BJ (cell line): ENCODE data around the gene TPBG. TPM values are rescaled to one million over a fixed set of nuclear protein-coding genes. Genes with fewer than 3 reads are reported as not detected.
"Not testable (repeated sequence)": the region's sequence is repeated elsewhere in the genome, so short reads cannot be mapped to it uniquely, and the experiment has no call there.

Experiments
- CTCF ChIA-PET: fragments of 350-600 bp; formaldehyde crosslinking; extraction: SDS; loops from one replicate; lab custom pipeline; 2021; ENCODE audit warnings: antibody characterized with exemption, inconsistent platforms; lab: Yijun Ruan, JAX
- POLR2A ChIA-PET: fragments of 300-600 bp; sonication (Branson Sonifier 250); formaldehyde crosslinking; extraction: SDS; loops from one replicate; lab custom pipeline; 2021; ENCODE audit warnings: antibody characterized with exemption; lab: Charles Lee
- DNase-seq: peaks from one replicate; pipeline ENCODE4 v3.0.0-alpha.2; 2011; ENCODE audit warnings: low read depth
- H3K27me3 ChIP-seq: 2 replicates; pipeline ENCODE4 v1.6.0; 2011; ENCODE audit warnings: low read length; ENCODE audit not compliant: control insufficient read depth, insufficient read depth
- H3K36me3 ChIP-seq: 2 replicates; pipeline ENCODE4 v1.5.1; 2011; ENCODE audit warnings: low read length; ENCODE audit not compliant: control insufficient read depth, insufficient read depth
- H3K4me3 ChIP-seq: 2 replicates; pipeline ENCODE4 v1.5.1; 2011; ENCODE audit warnings: low read depth, mild to moderate bottlenecking, control low read depth, low read length
- CTCF ChIP-seq: IDR thresholded peaks from 2 replicates; pipeline ENCODE4 v1.5.1; 2011; ENCODE audit warnings: low read depth, mild to moderate bottlenecking, control low read depth, inconsistent platforms, low read length, moderate library complexity; ENCODE audit not compliant: insufficient read depth
- polyA plus RNA-seq: library from polyadenylated mRNA; depleted of rRNA; stranded (reverse); fragments of >200 nt; gene quantifications from 2 replicates; pipeline ENCODE4 v1.2.3, GENCODE V29; 2011

TPBG gene
- polyA plus RNA-seq, 1 experiment = 101 TPM

DNA sequence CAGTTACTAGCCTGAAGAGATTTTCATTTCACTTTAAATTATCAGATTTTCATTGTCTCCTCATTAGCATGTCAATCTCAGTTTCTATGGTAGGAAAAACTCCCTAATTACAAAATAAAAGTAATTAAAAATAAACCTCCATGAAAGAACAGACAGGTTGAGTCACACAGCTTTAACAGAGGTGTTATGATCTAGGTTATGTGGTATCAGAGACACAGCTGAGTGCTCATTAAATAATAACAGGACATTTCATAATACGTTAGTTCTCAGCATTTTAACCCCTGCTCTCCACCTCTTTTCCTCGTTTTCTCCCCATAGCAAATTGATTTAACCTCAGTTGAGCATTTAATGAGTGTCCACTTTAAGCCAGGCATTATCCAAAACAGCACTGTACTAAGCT lies 21.9 kb downstream of the TPBG start:
- CTCF ChIA-PET = interaction anchor here (0.6 kb wide), 1 partner anchor 12 kb away, joined by 3 read pairs; no protein-coding TSS in a partner anchor
- Histone ChIP-seq H3K27me3 (no peaks in the 10 kb centered on the region), H3K36me3 (no peaks in the 10 kb centered on the region), H3K4me3 (no peak overlapping the region)
- POLR2A ChIA-PET = no interaction called here
- no peak for TF ChIP-seq CTCF
- DNase-seq = no peak

- Histone ChIP-seq H3K27me3 (no peaks in the 10 kb centered on the region), H3K4me3 (no peak overlapping the region), H3K36me3 (no peaks in the 10 kb centered on the region)
- DNase-seq = no peak
- ChIA-PET POLR2A (no interaction called here), CTCF (interaction anchor here (0.6 kb wide), 1 partner anchor 11 kb away, joined by 3 read pairs; no protein-coding TSS in a partner anchor)
- no peak for TF ChIP-seq CTCF
Observed at GRCh38 chr6:82385961-82386360, 22.3 kb downstream of the TPBG start.

DNA sequence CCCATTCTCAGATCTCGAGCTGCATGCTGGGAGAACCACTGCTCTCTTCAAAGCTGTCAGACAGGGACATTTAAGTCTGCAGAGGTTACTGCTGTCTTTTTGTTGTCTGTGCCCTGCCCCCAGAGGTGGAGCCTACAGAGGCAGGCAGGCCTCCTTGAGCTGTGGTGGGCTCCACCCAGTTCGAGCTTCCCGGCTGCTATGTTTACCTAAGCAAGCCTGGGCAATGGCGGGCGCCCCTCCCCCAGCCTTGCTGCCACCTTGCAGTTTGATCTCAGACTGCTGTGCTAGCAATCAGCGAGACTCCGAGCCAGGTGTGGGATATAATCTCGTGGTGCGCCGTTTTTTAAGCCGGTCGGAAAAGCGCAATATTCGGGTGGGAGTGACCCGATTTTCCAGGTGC lies 31.2 kb downstream of the TPBG start:
- POLR2A ChIA-PET, H3K27me3 ChIP-seq, DNase-seq, H3K4me3 ChIP-seq, H3K36me3 ChIP-seq, CTCF ChIA-PET: not testable (repeated sequence)

DNA sequence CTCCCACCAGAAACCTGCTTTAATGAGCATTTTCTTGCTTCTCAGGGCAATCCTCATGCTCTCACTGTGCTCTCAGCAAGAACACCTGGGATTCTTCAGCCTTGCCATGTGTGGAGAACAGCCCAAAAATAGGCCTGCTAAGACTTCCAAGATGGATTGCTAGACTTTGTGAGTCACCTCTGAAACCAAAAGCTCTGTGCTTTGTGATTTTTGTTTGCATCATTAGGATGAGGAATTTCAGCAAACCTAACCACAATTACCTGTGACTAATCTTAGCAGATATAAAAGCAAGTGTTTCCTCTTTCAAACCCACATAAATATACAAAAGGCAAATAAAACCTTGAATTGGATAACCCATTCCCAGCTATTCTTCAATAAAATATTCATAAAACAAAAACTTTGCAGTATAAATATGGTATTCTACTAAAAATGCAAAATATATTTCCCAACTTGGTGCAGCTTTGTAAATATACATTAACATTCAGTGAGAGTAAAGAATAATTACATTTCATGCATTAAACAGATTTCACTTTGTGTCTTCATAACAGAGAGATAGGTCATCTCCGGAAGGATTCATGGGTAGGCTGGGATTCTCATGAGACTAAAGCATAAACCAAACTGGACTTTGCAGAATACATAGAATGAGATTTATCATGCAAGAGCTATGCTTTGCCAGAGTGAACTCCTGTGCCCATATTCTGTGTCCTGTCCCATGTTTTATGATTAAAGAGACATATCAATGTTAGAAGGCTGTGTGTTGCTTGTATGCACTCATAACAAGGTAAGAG lies 33.5 kb downstream of the TPBG start:
- DNase-seq = peak; percentile 89
- no peak for TF ChIP-seq CTCF
- no peak overlapping the region for H3K4me3 ChIP-seq
- ChIA-PET CTCF (interaction anchor here (1.1 kb wide), 1 partner anchor 11 kb away, joined by 3 read pairs; no protein-coding TSS in a partner anchor), POLR2A (interaction anchor here (1.1 kb wide), 1 partner anchor 32 kb away, joined by 4 read pairs; no protein-coding TSS in a partner anchor)
- no peaks in the 10 kb centered on the region for H3K36me3 ChIP-seq
- H3K27me3 ChIP-seq = no peaks in the 10 kb centered on the region

DNA sequence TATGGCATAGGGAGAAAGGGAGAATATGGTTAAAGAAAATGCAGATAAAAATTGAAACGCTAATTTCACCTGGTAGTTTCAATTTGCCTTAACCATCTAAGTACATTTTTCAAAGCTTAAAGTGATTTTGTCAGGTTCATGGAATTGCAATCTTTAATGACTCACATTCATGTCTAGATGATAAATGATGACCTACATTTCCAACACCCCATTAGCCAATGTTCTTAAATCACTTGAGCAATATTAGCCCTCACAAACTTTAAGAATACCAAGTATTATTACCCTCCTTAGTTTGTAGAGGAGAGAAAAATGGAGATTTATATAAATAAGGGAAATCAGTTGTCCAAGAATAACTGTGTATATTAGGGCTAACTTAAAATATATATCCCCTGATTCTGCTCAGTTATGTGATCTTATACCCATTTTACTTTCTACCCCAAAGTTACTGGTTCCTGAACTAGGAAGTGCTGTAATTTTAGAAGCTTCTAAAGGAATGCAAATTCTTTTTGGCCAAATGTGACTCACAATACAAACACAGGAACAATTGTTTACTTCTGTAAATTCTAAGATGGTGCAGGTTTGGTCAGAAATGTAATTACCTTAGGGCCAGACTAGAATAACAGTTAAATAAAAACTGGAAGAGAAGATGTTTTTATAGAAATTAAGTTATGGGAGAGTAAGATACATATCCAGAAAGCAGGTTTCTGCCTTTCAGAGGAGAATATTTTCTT lies 34.5 kb downstream of the TPBG start:
- ChIA-PET CTCF (interaction anchor here (0.7 to 1.1 kb wide), 2 partner anchors 12 to 16 kb away, joined by 3 to 4 read pairs; no protein-coding TSS in a partner anchor), POLR2A (interaction anchor here (1.1 kb wide), 1 partner anchor 33 kb away, joined by 4 read pairs; no protein-coding TSS in a partner anchor)
- no peaks in the 10 kb centered on the region for H3K36me3 ChIP-seq
- no peak overlapping the region for H3K4me3 ChIP-seq
- no peaks in the 10 kb centered on the region for H3K27me3 ChIP-seq
- no peak for DNase-seq
- no peak for TF ChIP-seq CTCF
